ENCODE results near the gene NPAS3.

The NPAS3 gene

DNA sequence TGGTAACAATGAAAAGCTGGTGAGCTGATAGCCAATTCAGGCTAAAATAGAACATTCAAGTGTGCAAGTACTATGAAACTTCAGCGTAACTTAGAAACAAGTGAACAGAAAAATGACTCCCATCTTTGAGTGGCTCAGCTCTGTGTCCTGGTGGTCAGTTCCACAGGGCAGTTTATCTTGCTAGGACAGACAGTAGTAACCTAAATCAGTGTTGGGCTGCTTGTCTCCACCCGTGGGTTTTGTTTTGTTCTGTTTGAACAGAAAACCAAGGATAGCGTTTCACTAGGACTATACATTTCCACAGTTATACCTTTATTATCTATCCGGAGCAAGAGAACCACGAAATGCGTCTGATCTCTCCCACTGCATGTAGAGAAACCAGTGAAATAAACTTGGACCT is 544.4 kb downstream of the NPAS3 start:
- Histone ChIP-seq H3K36me3 (ENCODE audit: insufficient read depth, low read length) (no peaks in the 10 kb centered on the region), H3K27ac (ENCODE audit: low read depth, low read length) (no peak overlapping the region), H3K4me3 (ENCODE audit: low read length) (no peak overlapping the region), H3K9me3 (ENCODE audit: insufficient read depth, low read depth, low read length) (no peaks in the 10 kb centered on the region), H3K4me1 (ENCODE audit: insufficient read depth, low read length) (peaks cover 39% of the 10 kb centered on the region), H3K27me3 (ENCODE audit: insufficient read depth, low read length) (no peaks in the 10 kb centered on the region), H3K9ac (ENCODE audit: low read depth, low read length) (no peak overlapping the region)
- 92% methylated on average over 6 of the region's 6 CpGs for WGBS

GRCh38 chr14:33483541-33483940 is 544.9 kb downstream of the NPAS3 start:
- Histone ChIP-seq H3K4me3 (ENCODE audit: low read length) (no peak overlapping the region), H3K27ac (ENCODE audit: low read depth, low read length) (no peak overlapping the region), H3K36me3 (ENCODE audit: insufficient read depth, low read length) (no peaks in the 10 kb centered on the region), H3K27me3 (ENCODE audit: insufficient read depth, low read length) (no peaks in the 10 kb centered on the region), H3K9ac (ENCODE audit: low read depth, low read length) (no peak overlapping the region), H3K9me3 (ENCODE audit: insufficient read depth, low read depth, low read length) (no peaks in the 10 kb centered on the region), H3K4me1 (ENCODE audit: insufficient read depth, low read length) (peaks cover 34% of the 10 kb centered on the region)
- 95% methylated on average over 4 of the region's 4 CpGs for WGBS

- Histone ChIP-seq H3K9me3 (ENCODE audit: insufficient read depth, low read depth, low read length) (no peaks in the 10 kb centered on the region), H3K4me3 (ENCODE audit: low read length) (no peak overlapping the region), H3K27ac (ENCODE audit: low read depth, low read length) (no peak overlapping the region), H3K27me3 (ENCODE audit: insufficient read depth, low read length) (no peaks in the 10 kb centered on the region), H3K4me1 (ENCODE audit: insufficient read depth, low read length) (peaks cover 28% of the 10 kb centered on the region), H3K36me3 (ENCODE audit: insufficient read depth, low read length) (no peaks in the 10 kb centered on the region), H3K9ac (ENCODE audit: low read depth, low read length) (no peak overlapping the region)
- 96% methylated on average over 4 of the region's 5 CpGs for WGBS
Observed at GRCh38 chr14:33484264-33484663, 545.6 kb downstream of the NPAS3 start.

GRCh38 chr14:33486332-33486890 is 547.7 kb downstream of the NPAS3 start:
- no peaks in the 10 kb centered on the region for H3K27me3 ChIP-seq (ENCODE audit: insufficient read depth, low read length)
- no peaks in the 10 kb centered on the region for H3K9me3 ChIP-seq (ENCODE audit: insufficient read depth, low read depth, low read length)
- no peak overlapping the region for H3K27ac ChIP-seq (ENCODE audit: low read depth, low read length)
- H3K4me1 ChIP-seq (ENCODE audit: insufficient read depth, low read length) = peaks cover 16% of the 10 kb centered on the region
- no peak overlapping the region for H3K4me3 ChIP-seq (ENCODE audit: low read length)
- no peaks in the 10 kb centered on the region for H3K36me3 ChIP-seq (ENCODE audit: insufficient read depth, low read length)
- no peak overlapping the region for H3K9ac ChIP-seq (ENCODE audit: low read depth, low read length)
- 63% methylated on average over 2 of the region's 2 CpGs for WGBS

DNA sequence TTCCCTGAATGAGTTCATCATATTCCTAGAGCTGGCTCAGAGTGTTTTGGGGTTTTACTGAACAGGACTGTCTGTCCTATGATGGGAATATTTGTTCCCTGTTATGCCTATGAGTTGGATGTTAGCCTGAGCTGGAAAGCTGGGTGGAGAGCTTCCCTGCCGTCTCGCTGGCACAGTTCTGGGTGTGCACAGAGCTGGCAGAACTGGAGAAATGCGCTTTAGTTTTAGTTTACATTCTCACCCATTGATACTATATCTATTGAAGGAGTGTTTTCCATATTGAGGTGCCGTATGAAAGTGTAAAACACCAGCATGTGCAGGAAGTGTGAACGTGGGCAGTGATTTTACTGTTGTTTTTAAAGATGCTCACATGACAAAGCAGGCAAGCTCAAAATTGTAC is 549.9 kb downstream of the NPAS3 start:
- Histone ChIP-seq H3K4me3 (ENCODE audit: low read length) (no peak overlapping the region), H3K27me3 (ENCODE audit: insufficient read depth, low read length) (no peaks in the 10 kb centered on the region), H3K27ac (ENCODE audit: low read depth, low read length) (no peak overlapping the region), H3K4me1 (ENCODE audit: insufficient read depth, low read length) (peaks cover 13% of the 10 kb centered on the region), H3K9me3 (ENCODE audit: insufficient read depth, low read depth, low read length) (no peaks in the 10 kb centered on the region), H3K9ac (ENCODE audit: low read depth, low read length) (no peak overlapping the region), H3K36me3 (ENCODE audit: insufficient read depth, low read length) (no peaks in the 10 kb centered on the region)
- WGBS = 92% methylated on average over 4 of the region's 5 CpGs

DNA sequence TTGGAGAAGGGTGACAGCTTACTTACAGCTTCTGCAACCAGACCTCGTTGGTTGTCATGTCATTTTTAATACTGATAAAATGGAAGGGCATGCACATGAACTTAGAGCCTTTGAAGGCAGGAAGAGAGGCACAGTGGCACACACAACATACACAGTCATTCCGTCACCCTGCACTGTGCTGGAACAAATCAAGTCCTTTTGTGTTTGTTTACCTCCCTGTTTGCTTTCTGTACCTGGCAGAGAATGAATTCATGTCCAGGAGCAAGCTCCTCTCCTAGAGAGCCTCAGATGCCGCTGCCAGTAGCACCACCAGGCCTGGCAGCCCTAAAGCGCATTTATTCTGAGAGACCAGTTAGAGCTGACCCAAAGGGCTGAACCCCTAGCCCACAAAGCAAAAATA is 551.9 kb downstream of the NPAS3 start:
- H3K4me3 ChIP-seq (ENCODE audit: low read length) = no peak overlapping the region
- WGBS = 96% methylated on average over 4 of the region's 4 CpGs
- H3K4me1 ChIP-seq (ENCODE audit: insufficient read depth, low read length) = peaks cover 13% of the 10 kb centered on the region
- no peak overlapping the region for H3K9ac ChIP-seq (ENCODE audit: low read depth, low read length)
- H3K27me3 ChIP-seq (ENCODE audit: insufficient read depth, low read length) = no peaks in the 10 kb centered on the region
- H3K27ac ChIP-seq (ENCODE audit: low read depth, low read length) = no peak overlapping the region
- H3K9me3 ChIP-seq (ENCODE audit: insufficient read depth, low read depth, low read length) = no peaks in the 10 kb centered on the region
- H3K36me3 ChIP-seq (ENCODE audit: insufficient read depth, low read length) = no peaks in the 10 kb centered on the region

- H3K27me3 ChIP-seq (ENCODE audit: insufficient read depth, low read length) = no peaks in the 10 kb centered on the region
- H3K27ac ChIP-seq (ENCODE audit: low read depth, low read length) = no peak overlapping the region
- peaks cover 7% of the 10 kb centered on the region for H3K4me1 ChIP-seq (ENCODE audit: insufficient read depth, low read length)
- no peak overlapping the region for H3K4me3 ChIP-seq (ENCODE audit: low read length)
- no peaks in the 10 kb centered on the region for H3K9me3 ChIP-seq (ENCODE audit: insufficient read depth, low read depth, low read length)
- no peaks in the 10 kb centered on the region for H3K36me3 ChIP-seq (ENCODE audit: insufficient read depth, low read length)
- H3K9ac ChIP-seq (ENCODE audit: low read depth, low read length) = no peak overlapping the region
- 98% methylated on average over 4 of the region's 4 CpGs for WGBS
Observed at GRCh38 chr14:33491112-33491511, 552.4 kb downstream of the NPAS3 start.

GRCh38 chr14:33492491-33492890 is 553.8 kb downstream of the NPAS3 start:
- Histone ChIP-seq H3K9me3 (ENCODE audit: insufficient read depth, low read depth, low read length) (no peaks in the 10 kb centered on the region), H3K4me1 (ENCODE audit: insufficient read depth, low read length) (no peaks in the 10 kb centered on the region), H3K36me3 (ENCODE audit: insufficient read depth, low read length) (no peaks in the 10 kb centered on the region), H3K4me3 (ENCODE audit: low read length) (no peak overlapping the region), H3K27ac (ENCODE audit: low read depth, low read length) (no peak overlapping the region), H3K27me3 (ENCODE audit: insufficient read depth, low read length) (no peaks in the 10 kb centered on the region), H3K9ac (ENCODE audit: low read depth, low read length) (no peak overlapping the region)
- WGBS = 95% methylated on average over 4 of the region's 4 CpGs

GRCh38 chr14:33493266-33493665 is 554.6 kb downstream of the NPAS3 start:
- Histone ChIP-seq H3K4me3 (ENCODE audit: low read length) (no peak overlapping the region), H3K36me3 (ENCODE audit: insufficient read depth, low read length) (no peaks in the 10 kb centered on the region), H3K27me3 (ENCODE audit: insufficient read depth, low read length) (no peaks in the 10 kb centered on the region), H3K9ac (ENCODE audit: low read depth, low read length) (no peak overlapping the region), H3K27ac (ENCODE audit: low read depth, low read length) (no peak overlapping the region), H3K4me1 (ENCODE audit: insufficient read depth, low read length) (no peaks in the 10 kb centered on the region), H3K9me3 (ENCODE audit: insufficient read depth, low read depth, low read length) (no peaks in the 10 kb centered on the region)
- 91% methylated on average over 5 of the region's 6 CpGs for WGBS

DNA sequence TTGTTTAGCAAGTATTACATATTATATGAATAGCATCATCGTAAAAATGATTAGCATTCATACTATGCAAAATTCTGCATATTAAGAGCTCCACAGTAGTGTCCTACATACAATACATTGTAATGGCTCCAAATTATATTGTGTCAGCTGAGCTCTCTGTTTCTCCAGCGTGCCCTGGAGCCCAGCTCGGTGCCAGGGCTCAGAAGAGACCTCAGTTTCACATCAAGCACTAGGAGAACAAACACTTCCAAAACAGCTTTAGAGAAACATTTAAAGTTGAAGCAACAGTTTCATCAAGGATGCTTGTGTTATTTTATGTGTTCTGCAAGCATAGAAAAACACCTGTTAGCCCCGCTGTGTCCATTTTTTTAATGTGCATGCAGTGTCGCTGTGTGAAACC is 555.3 kb downstream of the NPAS3 start:
- H3K4me1 ChIP-seq (ENCODE audit: insufficient read depth, low read length) = no peaks in the 10 kb centered on the region
- no peaks in the 10 kb centered on the region for H3K9me3 ChIP-seq (ENCODE audit: insufficient read depth, low read depth, low read length)
- H3K27me3 ChIP-seq (ENCODE audit: insufficient read depth, low read length) = no peaks in the 10 kb centered on the region
- H3K27ac ChIP-seq (ENCODE audit: low read depth, low read length) = no peak overlapping the region
- 94% methylated on average over 5 of the region's 5 CpGs for WGBS
- H3K4me3 ChIP-seq (ENCODE audit: low read length) = no peak overlapping the region
- H3K9ac ChIP-seq (ENCODE audit: low read depth, low read length) = no peak overlapping the region
- H3K36me3 ChIP-seq (ENCODE audit: insufficient read depth, low read length) = no peaks in the 10 kb centered on the region

GRCh38 chr14:33499687-33500086 is 561.0 kb downstream of the NPAS3 start:
- no peaks in the 10 kb centered on the region for H3K27me3 ChIP-seq (ENCODE audit: insufficient read depth, low read length)
- no peaks in the 10 kb centered on the region for H3K4me1 ChIP-seq (ENCODE audit: insufficient read depth, low read length)
- H3K4me3 ChIP-seq (ENCODE audit: low read length) = no peak overlapping the region
- no peak overlapping the region for H3K27ac ChIP-seq (ENCODE audit: low read depth, low read length)
- H3K9ac ChIP-seq (ENCODE audit: low read depth, low read length) = no peak overlapping the region
- H3K9me3 ChIP-seq (ENCODE audit: insufficient read depth, low read depth, low read length) = no peaks in the 10 kb centered on the region
- no peaks in the 10 kb centered on the region for H3K36me3 ChIP-seq (ENCODE audit: insufficient read depth, low read length)
- 91% methylated on average over 7 of the region's 7 CpGs for WGBS

Measured in HUES64 (cell line).